Gastroesophageal sphincter (tissue), 3 donors: ENCODE results near the gene PTN.

Source experiments
- EP300 ChIP-seq: sonication (generic); formaldehyde crosslinking; IDR thresholded peaks from one replicate; pipeline ENCODE4 v1.6.1; 2017; ENCODE audit warnings: antibody characterized with exemption, mild to moderate bottlenecking
- POLR2A ChIP-seq, 2 donors: fragments of 450-650 bp; IDR thresholded peaks; one replicate each; pipeline ENCODE4 v1.6.1; 2017; ENCODE audit warnings: antibody characterized with exemption in 2 of 2, mild to moderate bottlenecking in 2 of 2, moderate library complexity in 1 of 2
- POLR2AphosphoS5 ChIP-seq: sonication (generic); formaldehyde crosslinking; IDR thresholded peaks from one replicate; pipeline ENCODE4 v1.6.1; 2017; ENCODE audit warnings: antibody characterized with exemption
- TF ChIP-seq, protein P1 (sequence below), 4 experiments: fragments of 200-600 bp in 2 of 4; fragments of 450-650 bp in 2 of 4; sonication (generic) in 1 of 4; IDR thresholded peaks; one replicate each; pipeline ENCODE4 v1.5.1; 2017 to 2019; ENCODE audit warnings: antibody characterized with exemption in 4 of 4, mild to moderate bottlenecking in 2 of 4, moderate library complexity in 2 of 4

DNA sequence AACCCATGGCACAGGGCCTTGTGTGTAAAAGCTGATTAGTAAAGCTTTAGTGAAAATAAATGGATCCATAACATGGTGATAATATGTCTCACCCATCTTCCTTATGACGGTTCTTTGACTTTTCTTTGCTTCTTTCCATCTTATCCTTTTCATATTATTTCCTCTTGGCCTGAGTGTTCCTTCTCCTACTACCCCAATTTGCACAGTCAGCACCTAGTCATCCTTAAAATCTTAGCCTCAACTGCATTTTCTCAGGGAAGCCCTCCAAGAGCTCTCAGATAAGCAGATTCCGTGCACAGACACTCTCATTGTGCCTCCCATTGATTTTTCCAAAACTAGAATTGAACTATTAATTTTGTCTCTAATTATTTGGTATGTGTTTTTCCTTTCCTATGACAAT, 112.4 kb downstream of the PTN start:
- TF ChIP-seq, protein P1, sequence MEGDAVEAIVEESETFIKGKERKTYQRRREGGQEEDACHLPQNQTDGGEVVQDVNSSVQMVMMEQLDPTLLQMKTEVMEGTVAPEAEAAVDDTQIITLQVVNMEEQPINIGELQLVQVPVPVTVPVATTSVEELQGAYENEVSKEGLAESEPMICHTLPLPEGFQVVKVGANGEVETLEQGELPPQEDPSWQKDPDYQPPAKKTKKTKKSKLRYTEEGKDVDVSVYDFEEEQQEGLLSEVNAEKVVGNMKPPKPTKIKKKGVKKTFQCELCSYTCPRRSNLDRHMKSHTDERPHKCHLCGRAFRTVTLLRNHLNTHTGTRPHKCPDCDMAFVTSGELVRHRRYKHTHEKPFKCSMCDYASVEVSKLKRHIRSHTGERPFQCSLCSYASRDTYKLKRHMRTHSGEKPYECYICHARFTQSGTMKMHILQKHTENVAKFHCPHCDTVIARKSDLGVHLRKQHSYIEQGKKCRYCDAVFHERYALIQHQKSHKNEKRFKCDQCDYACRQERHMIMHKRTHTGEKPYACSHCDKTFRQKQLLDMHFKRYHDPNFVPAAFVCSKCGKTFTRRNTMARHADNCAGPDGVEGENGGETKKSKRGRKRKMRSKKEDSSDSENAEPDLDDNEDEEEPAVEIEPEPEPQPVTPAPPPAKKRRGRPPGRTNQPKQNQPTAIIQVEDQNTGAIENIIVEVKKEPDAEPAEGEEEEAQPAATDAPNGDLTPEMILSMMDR (IDR thresholded peaks at IDR 0.05) = no peak
- TF ChIP-seq POLR2AphosphoS5 (no peak), POLR2A (IDR thresholded peaks at IDR 0.05) (no peak), EP300 (no peak)
